Measurements from ENCODE around the gene ZNF454.

ZNF454 gene

DNA sequence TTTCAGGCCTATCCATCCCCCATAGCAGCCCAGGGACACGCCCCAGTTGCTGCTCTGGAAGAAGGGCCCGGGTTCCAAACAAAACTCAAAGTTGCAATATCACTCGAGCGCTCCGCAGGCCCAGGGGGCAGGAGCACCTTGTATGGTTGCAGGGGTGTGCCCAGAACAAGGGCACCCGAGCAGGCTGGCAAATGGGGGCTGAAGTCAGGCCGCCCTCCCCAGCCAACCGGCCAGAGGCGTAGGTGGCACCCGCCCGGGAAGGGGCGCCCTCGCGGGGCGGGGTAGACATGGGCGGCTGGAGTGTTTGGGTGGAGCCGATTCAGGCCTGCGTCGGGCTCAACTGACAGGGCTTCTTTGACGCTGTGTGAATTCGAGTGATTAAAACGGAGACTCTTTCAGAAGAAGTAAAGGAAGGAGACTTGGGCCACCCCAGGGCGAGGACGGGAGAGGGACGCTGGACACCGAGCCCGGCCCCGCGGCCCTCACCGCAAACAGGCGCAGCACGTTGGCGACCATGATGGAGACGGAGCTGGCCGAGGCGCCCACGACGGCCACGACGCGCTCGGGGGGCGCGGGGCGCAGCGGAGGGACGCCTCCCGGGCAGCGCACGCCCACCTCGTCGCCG, 53.1 kb downstream of the ZNF454 start:
- DNase-seq, result no peak

DNA sequence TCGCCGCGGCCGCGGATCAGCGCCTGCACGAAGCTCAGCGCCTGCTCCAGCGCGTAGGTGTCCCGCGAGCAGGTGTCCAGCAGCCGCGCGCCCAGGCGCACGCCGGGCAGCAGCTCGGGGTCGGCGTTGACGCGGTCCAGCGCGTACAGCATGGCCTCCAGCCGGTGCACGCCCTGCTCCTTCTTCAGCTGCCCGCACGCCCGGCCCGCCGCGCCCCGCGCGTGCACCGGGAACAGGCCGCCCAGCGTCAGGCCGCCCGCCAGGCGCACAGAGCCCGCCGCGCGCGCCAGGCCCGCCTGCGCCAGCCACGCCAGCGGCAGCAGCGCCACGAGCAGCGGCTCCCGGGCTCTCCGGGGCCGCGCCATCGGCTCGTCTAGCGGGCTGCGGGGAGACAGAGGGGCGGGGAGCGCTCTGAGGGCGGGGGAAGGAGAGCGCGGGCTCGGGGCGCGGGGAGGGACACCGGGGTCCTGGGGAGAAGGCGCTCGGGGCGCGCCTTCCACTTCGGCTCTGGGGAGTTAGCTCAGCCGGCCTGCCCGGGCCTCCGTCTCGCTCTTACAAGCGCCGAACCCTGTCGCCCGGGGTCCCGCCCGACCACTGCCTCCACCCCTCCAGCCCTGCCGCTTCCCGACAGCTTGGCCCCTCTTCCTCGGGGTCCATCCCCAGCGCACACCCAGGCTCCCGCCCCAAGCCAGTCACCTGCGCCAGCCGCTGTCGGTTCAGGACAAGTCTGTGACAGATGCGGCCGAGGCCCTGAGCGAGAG, 53.8 kb downstream of the ZNF454 start, which contains the start of gene GRM6:
Gene GRM6, minus strand, starts transcription at position 741 of the 761 bp plus-strand sequence. Its CDS starts 376 bp downstream, at position 365.
- no peak for DNase-seq

DNA sequence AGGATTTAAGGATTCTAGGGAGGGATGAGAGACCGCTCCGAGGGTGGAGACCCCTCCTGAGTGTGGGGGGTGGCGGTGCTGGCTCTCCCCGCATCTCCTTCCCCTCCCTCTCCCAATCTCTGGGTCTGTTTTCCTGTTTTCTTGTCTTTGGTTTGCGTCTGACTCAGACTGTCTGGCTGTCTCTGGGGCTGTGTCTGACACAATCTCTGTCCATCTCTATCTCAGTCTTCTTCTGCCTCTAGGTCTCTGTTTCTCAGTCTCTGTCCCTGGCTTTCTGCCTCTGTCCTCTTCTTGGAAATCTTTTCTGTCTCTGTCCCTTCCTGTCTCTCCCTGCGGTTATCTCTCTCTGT, 54.3 kb downstream of the ZNF454 start:
- no peak for DNase-seq

DNA sequence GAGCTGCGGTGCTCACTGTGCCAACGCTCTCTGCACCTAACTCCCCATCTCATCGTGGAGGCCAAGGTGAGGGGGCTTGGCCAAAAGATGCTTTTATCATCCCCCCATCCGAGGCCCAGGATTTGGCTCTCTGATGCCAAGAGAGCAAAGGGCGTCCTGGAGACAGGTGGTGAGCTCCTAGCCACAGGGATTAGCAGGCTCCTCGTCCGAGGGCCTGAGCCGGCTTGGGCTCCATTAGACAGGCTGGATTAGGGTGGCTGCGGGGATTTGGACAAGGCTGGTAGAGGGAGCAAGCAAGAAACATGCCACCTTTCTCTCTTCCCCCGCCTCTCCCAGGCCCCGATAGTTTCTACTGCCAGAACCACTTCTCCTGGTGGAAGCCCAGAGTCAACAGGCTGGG, 55.2 kb downstream of the ZNF454 start:
- no peak for DNase-seq

DNA sequence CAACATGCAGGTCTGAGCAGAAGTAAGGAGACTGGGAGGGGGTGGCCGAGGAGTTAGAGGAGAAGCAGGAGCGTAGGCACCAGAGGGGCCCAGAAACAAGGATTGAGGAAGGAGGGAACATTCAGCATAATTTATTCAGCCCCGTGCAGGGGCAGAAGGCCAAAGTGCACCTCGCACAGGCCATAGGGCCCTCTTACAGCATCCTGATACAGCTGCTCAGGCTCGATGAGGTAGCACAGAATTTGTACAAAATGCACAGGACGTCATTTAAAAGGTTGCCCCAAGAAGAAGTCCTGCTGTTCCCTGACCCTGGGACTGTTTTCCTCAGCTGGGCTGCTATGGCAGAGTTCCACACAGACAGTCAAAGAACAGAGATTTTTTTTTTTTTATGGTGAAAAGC, 56.2 kb downstream of the ZNF454 start:
- DNase-seq, result no peak

DNA sequence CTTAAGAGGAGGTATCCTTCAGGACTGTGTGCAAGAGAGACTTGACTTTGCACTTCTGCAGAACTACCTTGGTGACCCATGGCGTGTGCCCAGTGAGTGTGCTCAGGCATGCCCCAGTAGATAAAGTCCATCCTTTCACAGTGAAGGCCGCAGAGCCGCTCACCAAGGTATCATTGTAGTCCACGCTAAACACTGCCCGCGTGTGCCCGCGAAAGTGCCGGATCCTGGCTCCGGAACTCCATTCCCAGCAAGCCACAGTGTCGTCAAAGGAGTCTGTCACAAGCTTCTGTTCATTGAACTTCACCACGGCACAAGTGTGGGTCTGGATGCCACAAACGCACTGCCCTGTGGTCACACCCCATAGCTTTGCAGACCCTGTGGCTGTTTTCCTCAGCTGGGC, 57.4 kb downstream of the ZNF454 start:
- DNase-seq, result no peak

DNA sequence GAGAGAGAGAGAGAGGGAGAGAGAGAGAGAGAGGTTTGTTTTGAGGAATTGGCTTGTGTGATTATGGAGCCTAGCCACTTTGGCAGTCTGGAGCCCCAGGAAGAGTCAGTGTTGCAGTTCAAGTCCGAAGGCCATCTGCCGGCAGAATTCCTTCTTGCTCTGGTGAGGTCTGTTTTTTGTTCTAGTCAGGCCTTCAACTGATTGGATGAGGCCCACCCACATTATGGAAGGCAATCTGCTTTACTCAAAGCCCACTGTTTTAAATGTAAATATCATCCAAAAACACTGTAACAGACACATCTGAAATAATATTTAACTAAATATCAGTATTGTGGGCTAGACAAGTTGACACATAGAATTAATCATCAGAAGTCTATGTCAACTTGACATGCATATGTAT, 65.6 kb downstream of the ZNF454 start:
- no peak for DNase-seq

DNA sequence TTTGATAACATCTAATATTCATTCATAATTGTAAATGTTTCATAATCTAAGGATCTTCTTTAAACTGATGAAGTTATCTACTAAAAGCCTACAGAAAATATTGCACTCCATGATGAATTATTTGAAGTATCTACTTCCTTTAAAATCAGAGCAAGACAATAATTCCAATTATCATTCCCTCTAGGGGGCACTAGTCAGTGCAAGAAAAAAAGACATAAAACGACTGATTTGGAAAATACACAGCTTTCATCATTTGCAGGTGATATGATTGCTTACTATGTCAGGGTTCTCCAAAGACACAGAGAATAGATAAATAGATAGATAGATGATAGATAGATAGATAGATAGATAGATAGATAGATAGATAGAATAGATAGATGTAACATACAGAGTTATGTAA, 67.7 kb downstream of the ZNF454 start:
- no peak for DNase-seq

All from DMS153 (cell line).